Measurements from ENCODE around the gene TNS1. TPM values are rescaled to one million over a fixed set of nuclear protein-coding genes. Genes with fewer than 3 reads are reported as not detected.

TNS1 gene
- total RNA-seq, 1 donor from 2014 or later: 59.2 TPM

DNA sequence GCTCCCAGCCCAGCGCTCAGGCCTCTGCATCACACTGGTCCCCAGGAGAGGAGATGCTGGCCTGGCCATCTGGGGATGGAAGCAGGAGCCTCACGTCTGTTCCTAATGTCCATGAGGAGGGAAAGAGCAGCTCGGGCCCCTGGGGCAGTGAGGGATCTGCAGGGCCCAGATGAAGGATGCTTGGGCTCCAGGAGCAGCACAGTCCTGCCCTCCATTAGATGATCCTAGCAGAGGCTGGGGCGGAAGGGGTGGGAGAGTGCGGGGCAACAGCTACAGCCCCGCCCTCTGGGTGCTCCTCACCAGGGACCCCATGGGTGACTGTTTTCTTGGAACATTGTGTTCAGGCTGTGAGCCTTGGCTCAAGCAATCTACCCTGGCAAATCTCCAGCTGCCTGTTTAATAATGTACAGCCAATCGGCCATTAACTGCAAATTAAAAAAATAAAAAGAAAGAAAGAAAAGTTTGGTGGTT, 49.7 kb downstream of the TNS1 start:
- Mint-ChIP-seq H3K27ac (no peak overlapping the region), H3K9me3 (peaks cover 4% of the 10 kb centered on the region), H3K4me1 (ENCODE audit: unreplicated experiment) (peaks cover 57% of the 10 kb centered on the region), H3K36me3 (peaks cover 11% of the 10 kb centered on the region), H3K4me3 (no peak overlapping the region), H3K27me3 (no peaks in the 10 kb centered on the region)
- TF ChIP-seq, protein P1, sequence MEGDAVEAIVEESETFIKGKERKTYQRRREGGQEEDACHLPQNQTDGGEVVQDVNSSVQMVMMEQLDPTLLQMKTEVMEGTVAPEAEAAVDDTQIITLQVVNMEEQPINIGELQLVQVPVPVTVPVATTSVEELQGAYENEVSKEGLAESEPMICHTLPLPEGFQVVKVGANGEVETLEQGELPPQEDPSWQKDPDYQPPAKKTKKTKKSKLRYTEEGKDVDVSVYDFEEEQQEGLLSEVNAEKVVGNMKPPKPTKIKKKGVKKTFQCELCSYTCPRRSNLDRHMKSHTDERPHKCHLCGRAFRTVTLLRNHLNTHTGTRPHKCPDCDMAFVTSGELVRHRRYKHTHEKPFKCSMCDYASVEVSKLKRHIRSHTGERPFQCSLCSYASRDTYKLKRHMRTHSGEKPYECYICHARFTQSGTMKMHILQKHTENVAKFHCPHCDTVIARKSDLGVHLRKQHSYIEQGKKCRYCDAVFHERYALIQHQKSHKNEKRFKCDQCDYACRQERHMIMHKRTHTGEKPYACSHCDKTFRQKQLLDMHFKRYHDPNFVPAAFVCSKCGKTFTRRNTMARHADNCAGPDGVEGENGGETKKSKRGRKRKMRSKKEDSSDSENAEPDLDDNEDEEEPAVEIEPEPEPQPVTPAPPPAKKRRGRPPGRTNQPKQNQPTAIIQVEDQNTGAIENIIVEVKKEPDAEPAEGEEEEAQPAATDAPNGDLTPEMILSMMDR (conservative IDR thresholded peaks at IDR 0.05): no peak
- DNase-seq (ENCODE audit: extremely low spot score, unreplicated experiment): no peak

DNA sequence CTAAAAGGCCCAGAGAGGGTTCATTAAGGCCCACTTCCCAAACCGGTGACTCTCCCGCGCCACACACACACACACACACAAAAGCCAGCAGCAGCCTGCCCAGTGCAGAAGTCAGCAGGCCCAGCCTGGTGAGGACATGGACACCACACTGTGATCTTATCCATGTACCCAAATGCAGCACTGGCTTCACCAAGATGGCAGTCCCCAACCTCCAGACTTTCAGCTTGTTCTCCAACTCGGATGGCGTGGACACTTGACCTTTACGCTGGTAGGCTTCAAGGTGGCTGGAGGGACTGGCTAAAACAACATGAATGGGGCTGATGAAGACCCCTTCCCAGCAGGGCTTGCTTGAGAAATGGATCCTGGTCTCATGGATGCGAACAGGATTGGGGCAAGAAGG, 50.4 kb downstream of the TNS1 start:
- peak overlapping the region; percentile 96 for H3K27ac Mint-ChIP-seq
- no peak overlapping the region for H3K4me3 Mint-ChIP-seq
- H3K36me3 Mint-ChIP-seq: peaks cover 11% of the 10 kb centered on the region
- TF ChIP-seq, protein P1 (conservative IDR thresholded peaks at IDR 0.05): no peak
- H3K4me1 Mint-ChIP-seq (ENCODE audit: unreplicated experiment): peaks cover 59% of the 10 kb centered on the region
- H3K9me3 Mint-ChIP-seq: peaks cover 4% of the 10 kb centered on the region
- no peaks in the 10 kb centered on the region for H3K27me3 Mint-ChIP-seq
- DNase-seq (ENCODE audit: extremely low spot score, unreplicated experiment): no peak

DNA sequence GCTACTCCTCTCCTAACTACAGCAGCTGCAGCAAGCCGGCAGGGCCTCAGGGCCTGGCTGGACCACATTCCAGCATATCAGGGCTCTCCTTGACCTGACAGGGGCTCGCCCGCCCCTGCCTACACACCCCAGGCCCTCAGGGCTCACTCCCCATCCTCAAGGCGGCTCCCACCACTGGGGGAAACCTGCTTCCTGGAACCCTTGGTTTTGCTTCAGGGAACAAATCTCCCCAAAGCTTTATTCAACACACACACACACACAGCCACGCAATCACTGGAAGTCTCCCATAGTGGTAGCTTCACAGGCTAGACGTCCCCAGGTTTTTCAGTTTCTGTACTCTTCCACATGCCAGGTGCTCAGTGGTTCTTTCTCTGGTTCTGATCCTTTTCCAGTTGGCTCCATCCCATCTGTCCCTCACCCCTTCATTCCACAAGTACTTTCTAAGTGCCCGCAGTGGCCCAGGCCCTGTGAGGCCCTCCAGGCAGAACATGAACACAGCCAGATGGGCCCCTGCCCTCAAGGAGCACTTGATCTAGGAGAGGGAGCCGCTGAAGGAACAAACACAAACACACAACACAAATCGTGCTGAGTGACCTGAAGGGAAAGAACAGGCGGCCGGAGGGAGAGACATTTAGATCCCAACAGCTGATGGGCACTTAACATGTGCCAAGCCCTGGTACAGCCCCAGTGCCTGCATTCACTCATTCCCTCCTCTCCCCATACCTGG, 51.1 kb downstream of the TNS1 start:
- Mint-ChIP-seq H3K27ac (peak overlapping the region; percentile 96), H3K4me3 (peak overlapping the region; percentile 83), H3K4me1 (ENCODE audit: unreplicated experiment) (peaks cover 61% of the 10 kb centered on the region), H3K36me3 (peaks cover 10% of the 10 kb centered on the region), H3K9me3 (peaks cover 4% of the 10 kb centered on the region), H3K27me3 (no peaks in the 10 kb centered on the region)
- TF ChIP-seq, protein P1 (conservative IDR thresholded peaks at IDR 0.05): no peak
- no peak for DNase-seq (ENCODE audit: extremely low spot score, unreplicated experiment)

DNA sequence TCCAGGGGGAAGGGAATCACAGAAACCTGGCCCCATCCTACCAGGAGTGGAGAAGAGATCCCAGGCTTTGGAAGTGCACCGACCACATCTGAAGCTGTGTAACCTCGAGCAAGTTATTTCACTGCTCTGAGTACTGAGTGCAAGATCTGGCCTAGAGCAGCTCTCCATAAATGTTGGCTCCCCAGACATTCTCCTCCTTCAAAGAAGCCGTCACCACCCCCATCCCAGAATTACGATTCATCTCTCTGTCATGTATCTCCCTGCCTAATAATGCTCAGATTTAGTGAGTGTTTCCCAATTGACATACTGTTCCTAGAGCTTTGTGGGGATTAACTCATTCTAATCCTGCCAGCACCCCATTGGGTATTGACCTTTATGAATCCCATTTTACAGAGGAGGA, 51.7 kb downstream of the TNS1 start:
- peak overlapping the region; percentile 83 for H3K4me3 Mint-ChIP-seq
- peak overlapping the region; percentile 96 for H3K27ac Mint-ChIP-seq
- H3K27me3 Mint-ChIP-seq: no peaks in the 10 kb centered on the region
- TF ChIP-seq, protein P1 (conservative IDR thresholded peaks at IDR 0.05): no peak
- peaks cover 4% of the 10 kb centered on the region for H3K9me3 Mint-ChIP-seq
- H3K36me3 Mint-ChIP-seq: peaks cover 7% of the 10 kb centered on the region
- H3K4me1 Mint-ChIP-seq (ENCODE audit: unreplicated experiment): peaks cover 64% of the 10 kb centered on the region
- DNase-seq (ENCODE audit: extremely low spot score, unreplicated experiment): no peak

DNA sequence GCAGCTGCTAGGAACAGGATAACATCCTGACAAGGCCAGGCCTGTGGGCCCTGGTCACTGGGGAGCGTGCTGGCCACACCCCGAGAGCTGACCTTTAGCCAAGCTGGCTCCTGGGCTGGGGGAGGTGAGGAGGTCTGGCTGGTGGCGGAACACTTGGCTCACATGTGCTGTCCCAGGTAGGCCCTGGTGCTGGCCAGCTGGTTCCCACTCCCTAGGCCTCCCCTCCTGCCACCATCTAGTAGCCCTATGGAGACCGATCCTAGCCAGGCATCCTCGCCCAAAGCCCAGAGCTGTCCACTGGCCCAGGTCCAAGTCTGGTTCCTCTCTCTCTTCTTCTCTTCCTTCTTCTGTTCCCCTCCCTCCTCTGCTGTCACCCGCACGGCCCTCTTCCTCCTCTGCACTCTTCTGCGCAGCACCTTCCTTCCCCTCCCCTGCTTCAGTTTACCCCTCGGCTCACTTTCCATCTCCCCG, 52.4 kb downstream of the TNS1 start:
- peaks cover 4% of the 10 kb centered on the region for H3K9me3 Mint-ChIP-seq
- H3K36me3 Mint-ChIP-seq: peaks cover 7% of the 10 kb centered on the region
- TF ChIP-seq, protein P1 (conservative IDR thresholded peaks at IDR 0.05): no peak
- no peaks in the 10 kb centered on the region for H3K27me3 Mint-ChIP-seq
- peak overlapping the region; percentile 96 for H3K27ac Mint-ChIP-seq
- peak overlapping the region; percentile 83 for H3K4me3 Mint-ChIP-seq
- H3K4me1 Mint-ChIP-seq (ENCODE audit: unreplicated experiment): peaks cover 65% of the 10 kb centered on the region
- no peak for DNase-seq (ENCODE audit: extremely low spot score, unreplicated experiment)

All from type B pancreatic cell (in vitro differentiated cells).